LHCN-M2 (cell line): Measurements from ENCODE around the gene MEGF11. TPM values are rescaled to one million over a fixed set of nuclear protein-coding genes. Genes with fewer than 3 reads are reported as not detected.
"Not testable (repeated sequence)": the region's sequence is repeated elsewhere in the genome, so short reads cannot be mapped to it uniquely, and the experiment has no call there.

Experiments
- DNase-seq: peaks from one replicate; pipeline ENCODE4 v3.0.0-alpha.2; 2012; ENCODE audit warnings: low read depth
- total RNA-seq: library from RNA; depleted of rRNA; stranded (reverse); fragments of >200 nt; gene quantifications from 2 replicates; pipeline ENCODE4 v1.2.3, GENCODE V29; 2014

The MEGF11 gene
- total RNA-seq, 1 experiment from 2014 or later = not detected

DNA sequence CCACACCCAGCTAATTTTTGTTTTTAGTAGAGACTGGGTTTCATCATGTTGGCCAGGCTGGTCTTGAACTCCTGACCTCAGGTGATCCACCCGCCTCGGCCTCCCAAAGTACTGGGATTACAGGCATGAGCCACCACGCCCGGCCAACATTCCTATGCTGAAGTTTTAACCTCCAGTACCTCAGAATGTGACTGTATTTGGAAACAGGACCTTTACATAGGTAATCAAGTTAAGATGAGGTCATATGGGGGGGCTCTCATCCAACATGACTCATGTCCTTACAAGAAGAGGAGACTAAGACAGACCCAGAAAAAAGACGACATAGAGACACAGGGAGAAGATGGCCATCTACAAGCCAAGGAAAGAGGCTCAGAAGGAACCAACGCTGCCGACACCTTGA, 277.4 kb downstream of the MEGF11 start:
- DNase-seq = not testable (repeated sequence)

DNA sequence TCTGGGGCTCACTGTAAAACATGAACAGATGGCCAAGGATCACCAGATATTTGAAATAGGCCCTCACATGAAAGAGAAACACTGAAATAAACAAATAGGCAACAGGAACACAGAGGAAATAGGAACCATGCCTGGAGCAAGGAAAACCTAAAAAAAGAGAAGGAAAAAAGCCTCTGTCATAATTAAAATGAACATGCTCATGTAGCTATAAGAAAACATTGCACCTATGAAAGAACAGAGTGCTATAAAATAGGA, 281.9 kb downstream of the MEGF11 start:
- DNase-seq = no peak

DNA sequence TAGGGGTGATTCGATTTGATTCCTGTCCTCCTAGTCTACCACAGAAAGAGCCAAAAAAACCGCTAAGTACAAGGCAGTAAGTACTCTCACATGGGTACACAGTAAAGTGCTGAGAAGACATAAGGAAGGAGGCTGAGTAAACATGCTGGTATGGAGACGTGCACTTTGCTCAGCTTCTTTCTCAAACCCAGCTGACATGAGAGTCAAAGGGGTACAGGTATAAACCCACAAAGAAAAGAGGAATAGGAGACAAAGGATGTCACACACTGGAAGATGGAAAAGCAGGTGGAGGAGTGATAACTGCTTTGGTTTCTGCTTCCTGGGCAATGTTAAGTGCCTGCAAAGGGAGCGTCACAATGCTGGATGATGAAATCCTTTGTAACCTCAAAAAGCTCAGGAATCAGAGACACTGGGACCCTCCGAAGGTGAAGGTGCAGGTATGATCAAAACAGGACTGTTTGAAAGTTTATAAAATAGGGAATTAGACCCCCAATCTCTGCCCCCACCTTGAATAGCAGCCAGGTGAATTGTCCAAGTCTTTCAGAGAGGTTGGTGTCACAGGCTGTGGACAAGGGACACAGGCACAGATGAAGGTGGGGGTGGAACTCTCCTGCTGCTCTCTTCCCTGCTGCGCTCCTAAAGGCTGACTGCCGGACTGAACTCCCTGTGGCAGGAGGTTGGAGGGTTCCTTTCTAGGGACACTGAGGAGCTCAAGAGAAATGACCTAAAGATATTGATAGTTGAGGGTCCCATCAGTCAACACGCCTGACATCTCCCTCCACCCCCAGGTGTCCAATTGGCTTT, 282.4 kb downstream of the MEGF11 start:
- DNase-seq = no peak

DNA sequence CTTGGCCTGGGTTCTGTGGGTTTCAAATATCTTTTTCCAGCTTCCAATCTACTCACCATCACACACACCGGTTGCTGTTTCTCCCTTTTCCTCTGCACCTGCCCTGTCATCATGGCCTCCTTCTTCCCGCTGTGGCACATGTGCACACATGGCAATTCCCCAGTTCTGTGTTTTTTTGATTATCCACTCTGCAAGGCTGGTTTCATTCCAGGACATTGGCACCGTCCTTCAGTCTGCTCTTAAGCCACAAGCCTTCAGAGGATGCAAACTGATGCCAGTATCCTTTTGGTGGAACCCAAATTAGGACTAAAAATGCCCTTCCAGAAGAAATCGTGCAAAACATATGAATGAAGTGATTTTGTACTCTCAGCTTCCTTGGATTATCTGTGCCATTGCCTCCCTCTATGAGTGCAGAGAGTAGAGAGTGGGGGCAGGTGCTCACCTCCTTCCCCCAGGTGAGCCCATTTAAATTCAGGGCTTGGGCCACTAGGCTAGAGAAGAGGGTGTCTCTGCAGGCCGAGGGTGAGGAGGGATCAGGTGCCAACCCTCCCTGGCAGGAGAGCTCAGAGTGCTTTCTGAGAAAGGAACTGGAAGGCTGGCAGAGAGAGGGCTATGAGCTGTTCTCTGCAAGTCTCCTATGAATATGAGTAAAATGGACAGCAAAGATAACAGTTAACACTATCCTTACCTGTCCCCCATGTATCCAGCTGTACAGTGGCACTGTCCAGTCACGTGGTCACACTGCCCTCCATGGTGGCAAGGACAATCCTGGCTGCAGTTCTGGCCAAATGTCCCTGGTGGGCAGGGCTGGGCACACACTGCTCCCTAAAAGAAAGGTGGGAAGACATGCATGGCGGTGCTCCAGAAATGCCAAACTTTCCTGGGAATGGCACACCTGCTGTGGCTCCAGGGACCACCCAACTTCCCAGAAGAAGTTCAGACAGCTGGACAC, 283.4 kb downstream of the MEGF11 start:
- no peak for DNase-seq

DNA sequence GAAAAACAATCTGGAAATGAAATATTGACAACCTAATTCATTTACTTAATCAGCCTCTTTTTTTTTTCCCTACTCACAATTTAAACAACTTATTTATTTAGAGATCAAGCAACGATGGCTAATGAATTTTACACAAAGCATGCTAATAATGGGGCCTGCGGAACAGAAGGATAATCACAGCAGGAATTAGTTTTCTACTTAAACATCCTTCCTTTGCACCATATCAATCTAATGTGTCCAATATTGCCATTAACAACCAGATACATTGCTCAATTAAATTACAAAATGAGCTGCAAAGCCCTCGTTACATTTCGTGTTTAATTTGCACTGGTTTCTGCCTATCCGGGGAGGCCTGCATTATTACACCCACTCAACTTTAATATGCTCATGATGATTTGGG, 285.0 kb downstream of the MEGF11 start:
- no peak for DNase-seq

DNA sequence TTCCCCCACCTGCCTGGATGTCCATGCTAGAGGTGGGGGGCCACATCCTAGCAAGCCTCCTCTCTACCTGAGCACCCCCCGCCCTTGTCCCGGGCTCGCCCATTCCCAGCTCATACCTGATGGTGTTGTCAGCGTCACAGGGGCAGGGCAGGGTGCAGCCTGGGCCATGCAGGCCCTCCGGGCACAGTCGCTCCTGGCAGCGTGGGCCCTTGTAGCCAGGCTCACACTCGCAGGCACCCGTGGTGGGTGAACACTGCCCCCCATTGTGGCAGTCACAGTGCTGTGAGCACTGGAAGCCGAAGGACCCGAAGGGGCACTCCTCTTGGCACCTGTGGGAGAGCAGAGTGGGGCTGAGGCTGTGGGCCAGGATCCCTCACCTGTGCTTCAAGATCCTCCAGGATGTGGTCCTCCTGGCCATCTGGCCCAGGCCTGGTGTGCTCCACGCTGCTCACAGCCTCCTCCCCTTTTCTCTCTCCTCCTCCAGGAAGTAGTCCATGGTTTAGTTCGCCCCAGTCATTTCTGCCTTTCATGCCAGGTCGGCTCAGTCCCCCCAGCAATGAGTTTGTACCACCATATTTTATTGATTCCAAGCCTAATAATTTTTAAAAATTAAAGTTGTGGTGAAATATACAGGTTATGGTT, 288.6 kb downstream of the MEGF11 start:
- DNase-seq = no peak

DNA sequence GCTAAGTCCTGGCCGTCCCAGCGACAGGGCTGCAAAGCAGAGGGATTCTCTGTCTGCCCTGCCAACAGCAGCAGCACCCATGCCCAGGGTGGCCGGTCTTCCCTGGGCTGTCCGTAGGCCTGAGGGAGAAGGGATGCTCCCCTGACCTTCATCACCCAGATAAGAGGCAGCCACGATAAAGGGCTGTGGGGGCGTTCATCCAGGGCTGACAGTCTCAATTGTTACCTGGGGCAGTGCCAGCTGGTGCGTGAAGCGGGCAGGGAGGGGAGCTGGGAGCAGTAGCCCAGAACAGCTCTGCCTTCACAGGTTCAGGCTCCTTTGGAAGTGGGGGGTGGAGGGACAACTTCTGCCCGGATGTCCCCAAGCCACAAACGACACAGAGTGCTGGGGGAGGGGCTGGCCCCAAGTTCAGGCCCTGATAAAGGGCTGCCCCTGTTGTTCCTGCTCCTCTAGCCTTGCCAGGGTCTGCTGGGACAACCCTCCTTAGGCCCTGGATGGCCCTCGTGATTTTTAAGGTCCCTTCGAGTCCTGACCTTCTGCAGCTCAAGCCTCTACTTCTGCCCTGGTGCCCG, 289.6 kb downstream of the MEGF11 start:
- DNase-seq = no peak

DNA sequence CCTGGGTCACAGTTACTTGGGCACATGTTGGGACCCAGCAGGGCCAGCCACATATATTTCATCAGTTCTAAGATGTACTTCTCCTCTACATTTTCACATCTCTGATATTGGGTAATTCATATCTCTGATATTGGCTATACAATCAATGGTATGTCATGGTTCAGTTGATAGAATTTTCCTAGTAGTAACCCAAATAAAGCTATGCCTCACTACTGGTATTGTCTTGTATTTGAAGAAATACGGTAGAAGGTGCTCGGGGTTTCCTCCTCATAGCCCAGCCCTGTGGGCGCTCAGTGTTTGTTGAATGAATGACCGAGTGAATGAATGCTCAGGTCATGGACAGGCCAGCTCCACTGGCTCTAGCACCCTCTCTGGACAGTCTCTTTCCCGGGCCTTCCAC, 290.2 kb downstream of the MEGF11 start:
- DNase-seq = no peak

DNA sequence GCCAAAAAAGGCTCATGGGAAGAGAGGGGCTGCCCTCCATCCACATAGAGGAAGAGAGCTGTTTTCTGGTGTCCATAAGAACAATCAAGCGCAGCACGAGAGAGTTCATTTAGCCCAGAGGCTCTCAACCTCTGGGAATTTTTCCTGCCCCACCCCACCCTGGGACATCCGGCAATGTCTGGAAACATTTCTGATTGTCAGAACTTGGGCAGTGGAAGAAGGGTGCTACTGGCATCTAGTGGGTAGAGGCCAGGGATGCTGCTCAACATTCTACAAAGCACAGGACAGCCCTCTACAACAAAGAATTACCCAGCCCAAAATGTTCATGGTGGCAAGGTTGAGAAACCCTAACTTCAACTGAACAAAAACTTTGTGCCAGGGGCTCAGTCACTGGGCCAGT, 291.4 kb downstream of the MEGF11 start:
- DNase-seq = no peak

DNA sequence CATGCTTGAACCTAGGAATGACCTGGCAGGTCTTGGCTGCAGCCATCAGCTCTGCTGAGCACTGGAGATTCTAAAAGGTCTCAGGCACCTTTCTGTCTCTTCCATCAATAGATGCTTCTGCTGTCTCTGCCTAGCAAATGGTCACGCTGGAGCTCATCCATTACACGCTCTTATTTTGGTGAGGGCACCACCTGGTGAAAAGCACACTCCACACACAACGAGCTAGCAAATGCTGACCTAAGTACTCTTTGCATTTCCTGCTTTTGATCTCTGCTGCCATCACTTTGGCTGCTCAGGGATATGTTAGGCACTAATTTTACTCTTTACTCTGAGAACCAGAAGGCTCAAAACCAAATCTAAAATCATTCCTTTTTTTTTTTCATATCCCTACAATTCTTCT, 293.0 kb downstream of the MEGF11 start:
- no peak for DNase-seq

DNA sequence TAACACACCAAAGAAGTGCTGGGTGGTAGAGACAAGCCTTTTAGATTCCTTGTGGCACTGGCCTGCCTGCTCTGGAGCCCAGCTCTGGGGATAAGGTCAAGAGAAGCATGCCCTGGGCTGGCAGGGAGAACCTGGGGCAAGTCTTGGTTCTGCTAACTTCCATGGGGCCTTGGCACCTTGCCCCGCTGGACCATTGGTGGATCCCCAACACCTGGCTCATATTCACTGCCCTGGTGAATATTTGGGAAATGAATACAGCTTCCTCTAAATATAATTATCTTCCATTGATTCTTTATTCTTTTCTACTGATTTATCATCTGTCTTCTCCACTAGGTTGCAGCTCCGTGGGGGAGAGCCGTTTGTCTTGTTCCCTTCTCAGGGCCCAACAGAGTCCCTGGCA, 294.7 kb downstream of the MEGF11 start:
- DNase-seq = no peak

DNA sequence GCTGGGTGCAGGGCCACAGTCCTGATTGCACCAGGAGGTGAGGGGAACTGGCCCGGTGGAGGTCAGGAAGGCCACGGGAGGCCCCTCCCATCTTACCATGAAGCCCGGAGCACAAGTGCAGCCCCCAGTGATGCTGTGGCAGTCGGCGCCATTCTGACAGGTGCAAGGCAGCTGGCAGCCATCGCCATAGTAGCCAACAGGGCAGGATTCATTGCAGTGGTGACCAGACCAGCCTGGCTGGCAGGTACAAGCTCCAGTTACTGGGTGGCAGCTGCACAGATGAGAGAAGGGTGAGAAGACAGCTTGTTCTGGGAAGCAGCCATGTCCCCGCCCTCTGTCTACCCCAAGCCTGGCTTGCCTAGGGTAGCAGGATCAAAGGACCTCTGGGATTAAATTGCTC, 296.1 kb downstream of the MEGF11 start:
- DNase-seq = peak; percentile 6

DNA sequence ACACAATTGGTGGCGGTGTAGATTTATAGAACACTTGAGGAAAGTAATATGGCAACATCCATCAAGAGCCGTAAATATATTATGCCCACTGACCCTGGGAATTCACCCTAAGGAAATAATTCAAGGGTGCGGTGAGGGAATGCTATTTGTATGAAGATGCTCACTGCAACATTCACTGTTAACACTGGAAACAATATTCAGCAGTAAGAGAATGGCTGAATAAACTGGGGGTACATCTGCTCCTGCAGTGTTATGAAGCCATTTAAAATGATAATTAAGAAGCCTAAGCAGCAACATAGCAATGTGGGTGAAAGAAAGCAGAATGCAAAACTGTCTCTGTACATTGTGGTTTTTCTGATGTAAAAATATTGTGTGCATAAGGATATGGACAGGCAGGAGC, 296.7 kb downstream of the MEGF11 start:
- no peak for DNase-seq

DNA sequence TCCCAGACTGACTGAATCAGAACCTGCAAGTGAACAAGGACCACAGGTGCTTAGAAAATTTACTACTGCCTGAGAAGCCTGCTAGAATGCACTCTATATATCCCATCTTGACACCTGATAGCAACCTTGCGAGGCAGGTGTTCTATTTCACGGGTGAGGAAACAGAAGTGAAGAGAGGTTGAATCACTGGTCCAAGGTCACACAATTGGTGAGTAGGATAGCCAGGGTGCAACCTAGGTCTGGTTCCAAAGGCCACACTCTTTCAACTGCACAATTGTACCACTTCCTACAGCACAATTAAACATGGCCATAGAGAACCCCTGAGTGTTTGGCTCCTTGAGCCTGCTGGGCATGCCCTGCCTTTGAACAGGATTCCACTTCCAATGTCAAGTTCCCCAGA, 297.2 kb downstream of the MEGF11 start:
- DNase-seq = no peak

DNA sequence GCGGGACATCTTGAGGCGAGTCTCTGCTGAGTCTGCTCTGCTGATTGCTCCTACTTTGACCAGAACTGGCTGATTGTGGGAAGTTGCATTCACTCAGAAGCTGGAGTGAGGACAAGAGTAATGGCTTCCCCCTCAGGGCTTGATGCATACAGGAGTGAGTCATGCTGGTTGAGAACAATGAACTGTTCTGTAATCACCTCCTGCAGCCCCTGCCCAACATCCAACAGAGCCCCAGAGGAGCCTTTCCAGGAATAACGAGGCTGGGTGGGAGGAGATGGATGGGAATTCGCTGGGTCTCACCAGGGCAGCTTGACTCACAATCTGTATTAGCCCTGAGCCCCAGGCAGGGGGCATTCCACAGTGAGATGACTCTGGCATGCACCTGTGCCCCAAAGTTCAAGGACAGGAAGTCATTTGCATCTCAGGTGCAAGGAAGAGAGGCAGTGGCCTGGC, 299.2 kb downstream of the MEGF11 start:
- DNase-seq = no peak

DNA sequence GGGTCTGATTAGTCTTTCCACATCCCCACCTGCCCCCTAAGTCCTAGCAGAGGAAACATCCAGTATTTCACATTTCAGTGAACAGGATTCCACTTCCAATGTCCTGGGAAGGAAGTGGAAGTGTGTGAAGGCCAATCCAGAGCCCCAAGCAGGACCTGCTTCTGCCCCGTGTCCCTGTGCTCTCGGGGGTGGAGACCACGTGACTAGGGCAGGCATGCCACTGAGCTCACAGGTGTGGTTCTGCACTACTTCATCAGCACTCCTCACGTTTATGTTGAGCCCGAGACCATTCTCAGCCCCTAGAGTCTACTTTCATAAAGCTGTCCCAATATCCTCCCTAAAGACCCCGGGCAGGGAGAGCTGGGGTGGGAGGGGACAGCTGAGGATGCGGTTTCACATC, 299.9 kb downstream of the MEGF11 start:
- DNase-seq = no peak

DNA sequence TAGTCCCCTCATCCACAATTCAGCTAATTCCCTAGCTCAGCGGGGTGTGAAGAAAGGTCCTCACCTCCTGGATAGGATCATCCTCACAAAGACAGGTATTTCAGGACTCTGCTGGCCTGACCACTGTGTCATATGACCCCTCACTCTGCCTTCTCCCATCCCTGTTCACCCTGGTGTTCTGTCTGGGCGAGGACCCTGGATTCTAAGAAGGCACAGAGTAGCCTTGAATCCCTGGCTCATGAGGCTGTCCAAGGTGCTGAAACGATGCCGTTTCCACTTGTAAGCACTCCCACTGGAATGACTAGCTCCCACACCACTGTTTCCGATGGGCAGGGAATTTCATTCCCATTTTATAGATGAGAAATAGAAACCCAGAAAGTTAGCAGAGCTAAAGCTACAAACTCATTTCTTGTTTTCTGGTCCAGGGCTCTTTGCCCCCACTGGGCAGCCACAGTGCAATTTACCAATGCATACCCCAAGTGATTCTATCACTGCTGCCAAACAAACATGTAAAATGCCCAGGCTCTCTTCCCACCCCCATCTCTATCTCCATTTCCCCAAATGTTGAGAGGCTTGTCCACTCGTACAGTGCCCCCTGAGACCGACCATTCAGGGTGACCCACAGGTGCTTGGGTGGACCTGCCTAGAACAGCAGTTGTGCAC, 301.0 kb downstream of the MEGF11 start:
- DNase-seq = peak; percentile 36

DNA sequence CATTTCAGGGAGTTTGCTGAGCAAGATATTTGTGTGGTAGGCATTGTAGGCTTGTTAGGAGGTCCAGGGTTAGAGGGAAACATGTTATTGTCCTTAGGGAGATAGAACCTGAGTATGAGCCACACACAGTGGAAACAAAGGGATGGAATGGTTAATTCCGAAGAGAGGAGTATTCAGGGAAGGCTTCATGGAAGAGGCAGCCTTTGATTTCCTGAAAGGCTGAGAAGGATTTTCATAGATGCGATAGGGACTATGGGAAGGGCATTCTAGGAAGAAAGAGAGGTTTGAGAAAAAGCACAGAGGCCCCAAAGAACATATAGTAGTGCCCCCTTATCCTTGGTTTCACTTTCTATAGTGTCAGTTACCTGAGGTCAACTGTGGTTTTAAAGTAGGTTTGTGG, 302.5 kb downstream of the MEGF11 start:
- DNase-seq = no peak

DNA sequence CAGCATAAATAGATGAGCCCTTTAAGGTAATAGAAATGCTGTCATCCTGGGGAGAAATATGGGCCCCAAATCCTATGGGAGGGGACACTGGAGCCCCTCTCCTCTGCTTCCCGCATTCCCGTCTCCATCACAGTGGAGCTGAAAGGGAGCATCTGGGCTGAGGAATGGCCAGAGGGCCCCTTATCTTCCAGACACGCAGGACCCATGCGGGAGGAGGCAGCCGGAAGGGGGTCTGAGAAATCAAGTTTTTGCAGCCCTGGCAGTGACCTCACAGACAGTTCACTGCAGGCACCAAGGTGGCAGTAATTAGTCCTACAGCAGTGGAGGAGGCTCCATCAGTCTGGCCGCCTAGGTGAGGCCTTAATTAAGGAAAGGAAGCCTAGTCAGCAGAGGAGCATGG, 304.1 kb downstream of the MEGF11 start:
- no peak for DNase-seq

DNA sequence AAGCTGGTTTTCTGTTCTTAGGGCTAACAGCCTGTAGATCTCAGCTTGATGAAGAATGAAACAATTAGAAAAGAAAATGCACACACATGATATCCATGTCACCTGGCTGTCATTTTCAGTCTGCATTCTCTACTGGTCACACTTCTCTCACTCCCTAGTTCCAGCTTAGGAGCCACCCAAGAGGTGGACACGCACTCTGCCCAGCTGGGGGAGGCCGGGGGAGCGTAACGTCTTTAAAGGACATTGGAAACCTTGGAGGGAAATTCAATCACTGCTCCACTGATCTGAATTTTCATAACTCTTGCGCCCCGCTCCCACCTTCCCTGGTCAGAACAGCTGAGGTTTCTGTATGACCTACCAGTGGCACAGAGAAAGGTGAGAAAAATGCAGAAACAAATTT, 304.5 kb downstream of the MEGF11 start:
- no peak for DNase-seq

DNA sequence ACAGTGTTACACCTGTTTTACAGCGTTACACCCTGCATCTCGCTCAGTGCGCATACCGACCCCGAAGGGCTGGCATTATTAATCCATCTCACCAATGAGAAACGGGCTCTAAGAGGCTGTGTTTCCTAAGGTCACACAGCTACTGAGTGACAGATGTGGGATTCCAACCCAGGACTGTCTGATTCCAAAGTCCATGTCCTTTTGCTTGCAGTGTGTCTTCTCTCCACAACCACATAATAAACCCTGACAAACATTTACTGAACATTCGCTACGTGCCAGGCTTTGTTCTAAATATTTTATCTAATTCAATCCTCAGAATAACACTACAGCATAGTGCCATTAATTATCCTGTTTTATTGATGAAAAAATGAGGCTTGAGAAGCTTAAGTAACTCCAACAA, 305.2 kb downstream of the MEGF11 start:
- no peak for DNase-seq

DNA sequence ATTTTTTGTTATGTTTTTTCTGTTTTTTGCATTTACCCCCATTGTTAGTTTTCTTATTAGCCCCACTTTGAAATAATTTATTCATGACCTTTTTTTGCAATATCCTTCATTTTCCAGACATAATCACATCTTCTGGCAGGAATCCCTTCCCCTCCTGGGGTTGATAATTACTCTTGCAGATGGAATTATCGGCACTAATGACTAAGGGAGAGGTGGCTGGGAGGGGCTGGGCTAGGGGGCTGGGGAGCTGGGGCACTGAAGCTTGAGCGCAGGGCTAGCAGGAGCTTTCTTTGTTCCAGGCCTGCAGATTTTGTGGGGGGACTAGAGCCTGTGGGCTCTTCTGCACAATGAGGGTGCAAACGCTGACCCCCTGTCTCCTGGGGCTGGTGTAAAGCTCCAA, 306.5 kb downstream of the MEGF11 start:
- DNase-seq = no peak
